GM12878 (cell line): ENCODE data around the gene ADGRF1. TPM values are rescaled to one million over a fixed set of nuclear protein-coding genes. Genes with fewer than 3 reads are reported as not detected.

ENCODE experiments used
- ATAC-seq: fragments of 200-7000 bp; cut with Tn5 transposase; 3 replicates; pipeline ENCODE4 v1.9.1; 2020; ENCODE audit warnings: mild to moderate bottlenecking, moderate library complexity
- BruUV-seq: library from RNA; stranded (reverse); fragments of 400-500 nt; replicated peaks from 2 replicates; lab custom pipeline; 2021; lab: Mats Ljungman, UMichigan
- CTCF ChIA-PET: fragments of 300-600 bp; sonication (Branson Sonifier 250); formaldehyde crosslinking; extraction: SDS; loops from one replicate; lab custom pipeline; 2021; ENCODE audit warnings: inconsistent platforms; lab: Yijun Ruan, JAX
- POLR2A ChIA-PET: fragments of 350-600 bp; formaldehyde crosslinking; extraction: SDS; loops from one replicate; lab custom pipeline; 2021; ENCODE audit warnings: inconsistent platforms; lab: Charles Lee
- RAD21 ChIA-PET: fragments of 300-600 bp; sonication (Branson Sonifier 250); formaldehyde crosslinking; loops from one replicate; lab custom pipeline; 2023; ENCODE audit warnings: antibody characterized with exemption; ENCODE audit not compliant: unreplicated experiment; lab: Charles Lee
- SMC1A ChIA-PET: fragments of 300-600 bp; sonication (Branson Sonifier 250); formaldehyde crosslinking; loops from one replicate; lab custom pipeline; 2023; ENCODE audit not compliant: unreplicated experiment, uncharacterized antibody; lab: Charles Lee
- DNase-seq: peaks from one replicate; pipeline ENCODE4 v3.0.0-alpha.2; 2011; ENCODE audit warnings: low read depth, low spot score
- FAIRE-seq: peaks from 3 replicates; lab custom pipeline; 2011; peaks lifted over from hg19 to GRCh38; lab: Jason Lieb, UNC
- H2AFZ ChIP-seq: 2 replicates; pipeline ENCODE4 v1.6.0; 2011; ENCODE audit warnings: low read depth, low read length, control low read depth; ENCODE audit not compliant: control insufficient read depth
- H3K27ac ChIP-seq: 2 replicates; pipeline ENCODE4 v1.5.1; 2011; ENCODE audit warnings: control low read depth; ENCODE audit not compliant: control insufficient read depth, insufficient read depth
- H3K27me3 ChIP-seq, 2 experiments: replicated peaks in 1 of 2; 2 replicates each; pipeline versions ENCODE4 v1.6.0 to v1.6.1; 2011; ENCODE audit warnings: low read length in 1 of 2; ENCODE audit not compliant: control insufficient read depth in 2 of 2, insufficient read depth in 2 of 2
- H3K36me3 ChIP-seq, 2 experiments: 2 replicates each; pipeline ENCODE4 v1.5.1; 2011; ENCODE audit warnings: low read length in 1 of 2; ENCODE audit not compliant: control insufficient read depth in 2 of 2, insufficient read depth in 2 of 2
- H3K4me1 ChIP-seq: 2 replicates; pipeline ENCODE4 v1.6.1; 2011; ENCODE audit warnings: mild to moderate bottlenecking, low read length, moderate library complexity, mixed read lengths; ENCODE audit not compliant: control insufficient read depth, insufficient read depth
- H3K4me2 ChIP-seq: 2 replicates; pipeline ENCODE4 v1.6.0; 2011; ENCODE audit warnings: control low read depth; ENCODE audit not compliant: control insufficient read depth, insufficient read depth
- H3K4me3 ChIP-seq: fragments of 200-600 bp; sonication (generic); 2 replicates; pipeline ENCODE4 v1.5.1; 2016
- H3K79me2 ChIP-seq: 2 replicates; pipeline ENCODE4 v1.6.0; 2011; ENCODE audit warnings: low read length; ENCODE audit not compliant: control insufficient read depth, insufficient read depth
- H3K9ac ChIP-seq: 2 replicates; pipeline ENCODE4 v1.8.0; 2011; ENCODE audit warnings: low read length, control low read depth, mixed read lengths; ENCODE audit not compliant: control insufficient read depth, insufficient read depth
- H3K9me3 ChIP-seq: replicated peaks from 3 replicates; pipeline ENCODE4 v1.5.1; 2011; ENCODE audit warnings: mild to moderate bottlenecking, low read length; ENCODE audit not compliant: control insufficient read depth, insufficient read depth
- H4K20me1 ChIP-seq: 2 replicates; pipeline ENCODE4 v1.6.0; 2011; ENCODE audit not compliant: control insufficient read depth, insufficient read depth
- ASH2L ChIP-seq: fragments of 300-600, 200-600 bp; sonication (generic); IDR thresholded peaks from 2 replicates; pipeline ENCODE4 v1.6.1; 2017; ENCODE audit warnings: low read depth, mild to moderate bottlenecking, borderline replicate concordance
- ATF7 ChIP-seq: fragments of 450-650 bp; IDR thresholded peaks from 2 replicates; pipeline ENCODE4 v1.6.1; 2016; ENCODE audit warnings: low read depth, mild to moderate bottlenecking
- BCLAF1 ChIP-seq: fragments of 450-650 bp; IDR thresholded peaks from 2 replicates; pipeline ENCODE4 v1.6.1; 2017; ENCODE audit warnings: antibody characterized with exemption, mild to moderate bottlenecking, moderate library complexity
- CBFB ChIP-seq: IDR thresholded peaks from 2 replicates; pipeline ENCODE4 v1.6.1; 2016; ENCODE audit warnings: antibody characterized with exemption, low read depth
- NFYB ChIP-seq: IDR thresholded peaks from 2 replicates; pipeline ENCODE4 v1.6.1; 2011; ENCODE audit warnings: low read depth, mild to moderate bottlenecking, low read length, improper control_type of control experiment, moderate library complexity; ENCODE audit not compliant: insufficient read depth
- RELB ChIP-seq: fragments of 450-650 bp; IDR thresholded peaks from 2 replicates; pipeline ENCODE4 v1.6.1; 2017; ENCODE audit warnings: low read depth, mild to moderate bottlenecking, moderate library complexity
- SUZ12 ChIP-seq: fragments of 200-600 bp; sonication (generic); IDR thresholded peaks from one replicate; pipeline ENCODE4 v1.6.1; 2018; ENCODE audit warnings: antibody characterized with exemption, mild to moderate bottlenecking; ENCODE audit not compliant: unreplicated experiment
- ZNF384 ChIP-seq: IDR thresholded peaks from 2 replicates; pipeline ENCODE4 v1.6.1; 2012; ENCODE audit warnings: low read depth, mild to moderate bottlenecking, low read length, improper control_type of control experiment, borderline replicate concordance
- WGBS: methylation state at CpG from one replicate; pipeline ENCODE4 v1.1.6; 2016; ENCODE audit warnings: low lambda C conversion rate; ENCODE audit not compliant: insufficient replicate concordance, insufficient coverage; ENCODE audit errors: missing lambda C conversion rate; 5-methylcytosine and 5-hydroxymethylcytosine counted together
- in situ Hi-C: fragments of 300-500 bp; cut with MboI; formaldehyde crosslinking; loops from 9 replicates; pipeline ENCODE4 v1.14.3; 2018; ENCODE audit warnings: mixed read lengths
- intact Hi-C: fragments of 100-400 bp; cut with micrococcal nuclease; formaldehyde crosslinking; loops from one replicate; pipeline ENCODE4 v1.14.2; 2022; ENCODE audit not compliant: unreplicated experiment
- polyA plus RNA-seq, 11 experiments: library from polyadenylated mRNA; depleted of rRNA in 4 of 11; unstranded in 6 of 11; stranded (reverse) in 5 of 11; fragments of >200 nt; fragmentation: Nextera tagmentation in 4 of 11; fragmentation: Illumina TruSeq in 1 of 11; extraction: Ambion mirVana in 4 of 11; extraction: Trizol in 1 of 11; gene quantifications; 1 replicate in 1 of 11; 2 replicates in 10 of 11; pipeline versions ENCODE4 v1.2.1 to v1.2.3, GENCODE V29; 2011 to 2016; ENCODE audit warnings: inconsistent platforms in 2 of 11, missing spikeins in 2 of 11, low read depth in 1 of 11
- total RNA-seq, 4 experiments: library from RNA; depleted of rRNA in 3 of 4; stranded (reverse); fragments of >200 nt in 3 of 4; fragmentation: Illumina TruSeq in 1 of 4; extraction: Trizol in 1 of 4; gene quantifications; 2 replicates each; pipeline versions ENCODE4 v1.2.1 to v1.2.3, GENCODE V29; 2013 to 2021

Gene ADGRF1
- total and polyA plus RNA-seq, 10 of the 15 experiments (the other 5 are each of a cell fraction or from before 2014, with no cell fraction given), result 0.05 TPM; not detected in 9

- POLR2A ChIA-PET, result no interaction called here
- no peak for ATAC-seq
- H3K79me2 ChIP-seq, result no peaks in the 10 kb centered on the region
- SMC1A ChIA-PET, result no interaction called here
- CTCF ChIA-PET, result interaction anchor here (0.5 kb wide), 1 partner anchor 608 kb away, joined by 3 read pairs; no protein-coding TSS in a partner anchor
- no peak overlapping the region for H3K4me2 ChIP-seq
- no peaks in the 10 kb centered on the region for H3K4me1 ChIP-seq
- DNase-seq, result no peak
- H3K9ac ChIP-seq, result no peak overlapping the region
- no peaks in the 10 kb centered on the region for H3K36me3 ChIP-seq
- BruUV-seq, result no TSS peak
- H4K20me1 ChIP-seq, result no peaks in the 10 kb centered on the region
- no peak overlapping the region for H3K27ac ChIP-seq
- no peak for TF ChIP-seq RELB
- FAIRE-seq, result no peak
- in situ Hi-C loops, result no loop called here
- no peaks in the 10 kb centered on the region; a peak in 1 of 4 replicates for H3K27me3 ChIP-seq
- H2AFZ ChIP-seq, result no peak overlapping the region
- intact Hi-C loops, result no loop called here
- 0% methylated on average over 1 of the region's 1 CpG for WGBS
- RAD21 ChIA-PET, result no interaction called here
- no peak overlapping the region for H3K4me3 ChIP-seq
- H3K9me3 ChIP-seq, result no peaks in the 10 kb centered on the region
These were observed 18.6 kb downstream of the ADGRF1 start for GRCh38 chr6:47023573-47023972.

- ChIA-PET POLR2A (no interaction called here), RAD21 (no interaction called here), CTCF (no interaction called here), SMC1A (no interaction called here)
- Histone ChIP-seq H4K20me1 (no peaks in the 10 kb centered on the region), H3K4me1 (no peaks in the 10 kb centered on the region), H3K79me2 (no peaks in the 10 kb centered on the region), H3K9ac (no peak overlapping the region), H3K4me3 (no peak overlapping the region), H2AFZ (no peak overlapping the region), H3K36me3 (no peaks in the 10 kb centered on the region), H3K9me3 (no peaks in the 10 kb centered on the region), H3K4me2 (no peak overlapping the region), H3K27me3 (no peaks in the 10 kb centered on the region; a peak in 1 of 4 replicates), H3K27ac (no peak overlapping the region)
- FAIRE-seq, result no peak
- intact Hi-C loops, result no loop called here
- no peak for ATAC-seq
- no TSS peak for BruUV-seq
- 35% methylated on average over 3 of the region's 3 CpGs for WGBS
- in situ Hi-C loops, result no loop called here
- DNase-seq, result no peak
- TF ChIP-seq ASH2L (no peak), ZNF384 (no peak), RELB (no peak), ATF7 (no peak), BCLAF1 (no peak), NFYB (no peak), SUZ12 (no peak), CBFB (no peak)
These were observed 19.9 kb downstream of the ADGRF1 start for GRCh38 chr6:47022191-47022590.
